GM21786 (cell line): ENCODE measurements around the gene PSMA3.

Experiments
- ATAC-seq: cut with Tn5 transposase; IDR thresholded peaks from one replicate; pipeline ENCODE4 v1.9.1; 2021; ENCODE audit not compliant: unreplicated experiment

PSMA3 gene

GRCh38 chr14:58270628-58271027 lies 26.0 kb downstream of the PSMA3 start:
- no peak for ATAC-seq

DNA sequence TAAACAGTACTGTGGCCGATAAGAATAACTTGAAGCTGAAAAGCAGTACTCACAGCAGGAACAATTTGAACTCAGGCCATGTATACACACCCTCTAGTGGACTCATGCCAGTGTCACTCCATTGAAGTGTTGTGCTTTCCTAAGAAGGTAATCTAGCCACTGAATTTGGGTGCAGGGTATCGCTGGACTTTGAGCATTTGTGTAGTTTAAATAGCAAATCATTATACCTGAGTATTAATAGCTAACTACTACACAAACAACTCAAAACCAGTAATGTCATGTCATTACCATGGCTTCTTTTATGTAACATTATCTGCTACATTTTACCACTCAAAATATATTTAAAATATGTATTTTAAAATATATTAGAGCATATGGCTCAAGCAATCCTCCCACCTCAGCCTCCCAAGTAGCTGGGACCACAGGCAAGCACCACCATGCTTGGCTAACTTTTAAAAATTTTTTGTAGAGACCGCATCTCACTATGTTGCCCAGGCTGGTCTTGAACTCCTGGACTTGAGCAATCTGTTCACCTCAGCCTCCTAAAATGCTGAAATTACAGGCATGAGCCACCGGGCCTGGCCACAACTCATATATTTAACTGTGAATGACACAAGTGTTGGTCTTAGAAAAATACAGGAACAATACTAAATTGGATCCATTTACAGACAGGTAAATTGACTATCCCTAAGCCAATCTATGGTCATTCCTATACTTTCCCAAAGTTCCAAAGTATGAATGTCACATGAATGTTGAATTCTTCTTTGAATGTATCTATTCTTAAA lies 28.1 kb downstream of the PSMA3 start:
- no peak for ATAC-seq

DNA sequence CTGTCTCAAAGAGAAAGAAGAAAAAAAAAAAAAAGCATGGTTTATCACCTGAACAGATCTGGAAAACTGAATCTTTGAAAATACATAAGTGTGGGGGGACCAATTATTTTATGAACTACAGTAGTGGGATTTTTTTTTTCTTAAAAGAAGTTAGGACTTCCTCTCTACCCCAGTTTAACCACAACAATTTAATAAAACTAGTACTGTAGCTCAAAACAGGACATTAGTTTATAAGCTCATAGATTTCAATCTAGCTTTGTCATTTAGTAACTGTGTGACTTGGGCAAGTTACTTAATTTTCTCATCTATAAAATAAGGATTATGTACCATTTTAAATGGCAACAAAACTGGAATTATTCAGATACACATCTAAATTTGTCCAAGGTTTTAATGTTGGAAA lies 30.2 kb downstream of the PSMA3 start:
- ATAC-seq: no peak

DNA sequence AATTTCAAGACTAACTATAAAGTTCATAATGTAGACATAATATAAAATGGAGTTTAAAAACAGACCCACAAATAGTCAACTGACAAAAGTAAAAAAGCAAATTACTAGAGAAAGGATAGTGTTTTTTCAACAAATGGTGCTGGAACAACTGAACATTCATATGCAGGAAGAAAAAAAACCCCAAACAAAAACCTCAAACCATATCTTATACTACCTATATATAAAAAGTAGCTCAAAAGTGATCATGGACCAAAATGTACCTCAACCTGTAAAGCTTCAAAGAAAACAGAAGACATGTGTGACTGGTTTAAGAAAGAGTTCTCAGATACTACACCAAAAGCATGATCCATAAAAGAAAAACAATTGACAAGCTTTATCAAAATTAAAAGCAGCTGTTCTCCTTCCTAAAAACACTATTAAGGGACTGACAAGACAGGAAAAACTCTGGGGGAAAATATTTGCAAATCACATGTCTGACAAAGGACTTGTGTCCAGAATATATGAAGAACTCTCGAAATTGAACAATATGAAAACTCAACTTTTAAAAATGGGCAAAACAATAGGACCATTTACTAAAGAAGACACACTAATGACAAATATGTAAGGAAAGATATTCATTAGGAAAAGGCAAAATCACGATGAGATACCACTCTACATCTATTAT lies 31.0 kb downstream of the PSMA3 start:
- ATAC-seq: no peak

GRCh38 chr14:58276208-58276607 lies 31.6 kb downstream of the PSMA3 start:
- no peak for ATAC-seq

DNA sequence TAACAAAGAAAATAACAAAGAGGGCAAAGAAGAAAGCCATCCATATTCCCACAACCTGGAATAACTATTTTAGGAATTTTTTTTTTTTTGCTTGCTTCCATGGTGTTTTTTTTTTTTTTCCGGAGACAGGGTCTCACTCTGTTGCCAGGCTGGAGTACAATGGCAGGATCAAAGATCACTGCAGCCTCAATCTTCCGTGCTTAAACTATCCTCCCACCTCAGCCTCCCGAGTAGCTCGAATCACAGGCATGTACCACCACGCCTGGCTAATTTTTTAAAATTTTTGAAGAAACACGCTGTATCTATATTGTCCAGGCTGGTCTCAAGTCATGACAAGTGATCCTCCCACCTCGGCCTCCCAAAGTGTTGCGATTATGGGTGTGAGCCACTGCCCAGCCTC lies 33.5 kb downstream of the PSMA3 start:
- ATAC-seq: no peak

DNA sequence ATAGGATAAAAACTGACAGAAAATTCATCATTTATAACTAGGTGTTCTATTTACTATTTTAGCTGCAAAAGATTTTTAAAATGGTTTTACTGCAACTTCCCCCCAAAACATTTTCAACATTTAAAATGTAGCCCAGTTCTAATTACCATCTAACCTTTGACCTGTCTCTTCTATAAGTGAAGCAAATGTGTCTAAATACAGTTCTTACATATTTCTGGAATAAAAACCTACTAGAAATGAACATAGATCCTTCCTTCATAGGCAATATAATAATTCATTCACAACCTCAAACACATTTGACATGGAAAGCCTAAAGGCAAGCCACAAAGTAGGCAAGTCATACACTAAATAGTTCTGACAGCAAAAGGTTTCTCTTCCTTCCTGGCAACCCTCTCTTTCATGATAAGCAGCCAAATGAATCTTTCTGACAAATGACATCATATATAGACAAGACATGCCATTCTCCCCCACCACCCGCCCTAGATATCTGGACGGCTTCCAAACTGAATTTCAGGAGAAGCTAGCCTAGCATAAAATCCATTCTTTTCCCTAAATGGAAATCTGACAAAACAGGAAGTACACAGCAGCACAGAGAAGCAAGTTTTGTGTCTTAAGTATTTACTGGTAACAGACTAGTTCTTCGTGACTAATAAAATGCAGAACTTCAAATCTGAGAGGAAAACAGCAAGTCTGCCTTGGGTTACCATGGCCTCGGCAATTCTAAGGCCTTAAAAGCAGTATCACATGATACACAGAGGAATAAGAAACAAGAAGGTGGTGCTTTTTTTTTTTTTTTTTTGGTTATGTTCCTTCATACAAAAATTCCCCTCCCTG lies 36.5 kb downstream of the PSMA3 start:
- ATAC-seq: peak; percentile 81

DNA sequence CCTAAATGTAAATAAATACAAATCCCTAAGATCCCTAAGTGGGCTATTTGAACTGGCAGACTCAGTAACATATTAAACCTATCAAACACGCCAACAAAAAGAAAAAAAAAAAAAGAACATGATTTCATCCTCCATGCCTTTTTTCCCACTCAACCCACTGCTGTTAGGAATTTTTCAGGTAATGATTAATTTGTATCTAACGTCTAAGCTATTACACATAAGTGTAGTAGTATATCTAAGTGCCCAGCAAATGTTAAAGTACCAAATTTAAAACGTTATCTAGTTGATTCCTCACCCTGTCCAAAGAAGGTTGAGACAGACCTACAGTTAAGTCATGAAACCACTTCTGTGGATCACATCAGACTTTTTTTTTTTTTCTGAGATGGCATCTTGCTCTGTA lies 37.3 kb downstream of the PSMA3 start:
- ATAC-seq: no peak

GRCh38 chr14:58282925-58283593 lies 38.4 kb downstream of the PSMA3 start:
- no peak for ATAC-seq

GRCh38 chr14:58283730-58284129 lies 39.1 kb downstream of the PSMA3 start:
- no peak for ATAC-seq

GRCh38 chr14:58285132-58285531 lies 40.5 kb downstream of the PSMA3 start:
- ATAC-seq: no peak

GRCh38 chr14:58287607-58288042 lies 43.0 kb downstream of the PSMA3 start:
- ATAC-seq: no peak

DNA sequence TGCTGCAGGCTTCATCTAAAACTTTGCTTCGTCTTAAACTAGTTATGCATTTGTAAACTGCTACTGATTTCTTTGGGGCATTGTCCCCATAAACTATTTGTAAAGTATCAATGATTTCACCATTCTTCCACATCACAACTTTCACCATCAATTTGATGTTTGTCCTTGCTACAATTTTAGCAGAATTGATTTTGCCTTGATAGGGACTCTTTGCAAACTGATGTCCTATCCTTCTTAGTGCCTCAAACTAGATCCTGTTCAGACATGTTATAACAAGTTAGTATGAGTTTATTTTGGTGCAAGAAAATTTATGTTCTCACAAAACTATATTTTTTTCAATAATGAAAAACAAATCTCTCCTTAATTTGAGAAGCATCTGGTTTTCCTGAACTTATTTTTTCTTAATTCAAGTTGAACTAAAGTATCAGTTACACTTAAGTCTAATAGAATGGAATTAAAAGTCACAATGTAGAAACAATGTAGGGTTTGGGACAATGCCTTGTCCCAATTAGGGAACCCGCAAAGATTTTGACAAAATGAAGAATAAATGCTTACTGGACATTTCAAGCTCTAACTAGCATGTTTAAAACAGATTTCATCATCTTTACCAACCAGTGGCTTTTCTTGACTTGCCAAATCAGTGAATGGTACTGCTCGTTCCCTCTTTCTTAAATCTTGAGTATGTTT lies 43.6 kb downstream of the PSMA3 start:
- no peak for ATAC-seq

GRCh38 chr14:58291646-58292045 lies 47.0 kb downstream of the PSMA3 start:
- no peak for ATAC-seq

GRCh38 chr14:58292187-58292586 lies 47.5 kb downstream of the PSMA3 start:
- no peak for ATAC-seq

- no peak for ATAC-seq
Observed at GRCh38 chr14:58294201-58294600, 49.6 kb downstream of the PSMA3 start.

DNA sequence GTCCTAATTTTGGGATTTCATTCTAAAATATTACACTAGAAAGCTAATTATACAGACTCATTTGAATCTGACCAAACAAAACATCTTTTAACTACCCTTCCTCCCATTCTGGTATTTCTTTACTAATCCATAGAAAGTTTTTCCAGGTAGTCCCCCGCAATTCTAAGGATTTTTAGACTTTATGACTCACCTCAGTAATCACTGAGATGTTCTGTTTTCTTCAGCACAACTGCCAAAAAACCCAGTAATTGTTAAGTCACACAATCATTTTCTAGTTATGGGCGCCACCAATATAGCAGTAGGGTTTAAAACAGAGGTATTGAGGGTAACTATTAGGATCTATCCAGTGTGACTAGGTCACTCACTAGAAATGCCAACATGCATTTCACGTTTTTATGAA lies 52.1 kb downstream of the PSMA3 start:
- no peak for ATAC-seq

GRCh38 chr14:58297412-58297761 lies 52.7 kb downstream of the PSMA3 start:
- no peak for ATAC-seq

- peak; percentile 81 for ATAC-seq
Observed at GRCh38 chr14:58297762-58298476, 53.3 kb downstream of the PSMA3 start.
